Panc1 (cell line): Measurements from ENCODE around the gene IGF1R. TPM values are rescaled to one million over a fixed set of nuclear protein-coding genes. Genes with fewer than 3 reads are reported as not detected.

Experiments used
- ATAC-seq: fragments of 200-7000 bp; cut with Tn5 transposase; 2 replicates; pipeline ENCODE4 v1.9.1; 2020; ENCODE audit warnings: mild to moderate bottlenecking, moderate library complexity
- BruUV-seq: library from RNA; stranded (reverse); fragments of 400-500 nt; replicated peaks from 2 replicates; lab custom pipeline; 2021; lab: Mats Ljungman, UMichigan
- CTCF ChIA-PET: fragments of 300-600 bp; sonication (Branson Sonifier 250); formaldehyde crosslinking; loops from one replicate; lab custom pipeline; 2022; ENCODE audit warnings: antibody characterized with exemption; lab: Charles Lee
- POLR2A ChIA-PET: fragments of 300-600 bp; sonication (Branson Sonifier 250); formaldehyde crosslinking; loops from one replicate; lab custom pipeline; 2022; ENCODE audit warnings: antibody characterized with exemption; lab: Charles Lee
- DNase-seq: peaks from one replicate; pipeline ENCODE4 v3.0.0-alpha.2; 2010; ENCODE audit warnings: low read depth, low spot score
- H3K27ac ChIP-seq: 2 replicates; pipeline ENCODE4 v1.5.1; 2011; ENCODE audit warnings: mild to moderate bottlenecking, low read length, inconsistent platforms
- H3K27me3 ChIP-seq: fragments of 200-500 bp; sonication (Bioruptor generic); 2 replicates; pipeline ENCODE4 v1.6.0; 2014; ENCODE audit warnings: low read length, inconsistent platforms; ENCODE audit not compliant: control insufficient read depth, insufficient read depth
- H3K36me3 ChIP-seq: fragments of 200-500 bp; sonication (Bioruptor generic); 2 replicates; pipeline ENCODE4 v1.5.1; 2014; ENCODE audit warnings: inconsistent platforms, mild to moderate bottlenecking, low read length, moderate library complexity; ENCODE audit not compliant: control insufficient read depth, insufficient read depth
- H3K4me1 ChIP-seq: 2 replicates; pipeline ENCODE4 v1.5.1; 2011; ENCODE audit warnings: inconsistent platforms, mild to moderate bottlenecking, low read length, moderate library complexity; ENCODE audit not compliant: control insufficient read depth, insufficient read depth
- H3K4me3 ChIP-seq, 2 experiments: 2 replicates each; pipeline ENCODE4 v1.5.1; 2011 to 2012; ENCODE audit warnings: low read depth in 2 of 2, low read length in 2 of 2, mild to moderate bottlenecking in 2 of 2, inconsistent platforms in 1 of 2, moderate library complexity in 1 of 2
- H3K9me3 ChIP-seq: fragments of 200-500 bp; sonication (Bioruptor generic); 2 replicates; pipeline ENCODE4 v1.5.1; 2014; ENCODE audit warnings: low read depth, mild to moderate bottlenecking, inconsistent platforms, low read length, moderate library complexity; ENCODE audit not compliant: control insufficient read depth, insufficient read depth
- POLR2AphosphoS5 ChIP-seq: IDR thresholded peaks from 2 replicates; pipeline ENCODE4 v1.6.1; 2012; ENCODE audit warnings: mild to moderate bottlenecking, low read depth, low read length, moderate library complexity
- SIN3A ChIP-seq: IDR thresholded peaks from 2 replicates; pipeline ENCODE4 v1.6.1; 2012; ENCODE audit warnings: low read depth, mild to moderate bottlenecking, low read length, moderate library complexity, borderline replicate concordance; ENCODE audit not compliant: insufficient read depth
- TCF7L2 ChIP-seq: IDR thresholded peaks from 2 replicates; pipeline ENCODE4 v1.6.1; 2011; ENCODE audit warnings: mild to moderate bottlenecking, low read depth, low read length, inconsistent platforms
- in situ Hi-C: cut with HindIII; loops from 2 replicates; pipeline ENCODE4 v1.10.0; 2016; ENCODE audit warnings: low sequenced_read_pairs, low pct_unique_long_range_greater_than_20kb
- intact Hi-C: fragments of 100-400 bp; cut with micrococcal nuclease; formaldehyde crosslinking; loops from one replicate; pipeline ENCODE4 v1.10.0; 2022; ENCODE audit not compliant: unreplicated experiment
- total RNA-seq: library from RNA; stranded (reverse); gene quantifications from one replicate; pipeline ENCODE4 v1.2.1, GENCODE V29; 2021; ENCODE audit not compliant: unreplicated experiment
- TF ChIP-seq, protein P1 (sequence below): fragments of 450-650 bp; IDR thresholded peaks from 2 replicates; pipeline ENCODE4 v1.5.1; 2017; ENCODE audit warnings: mild to moderate bottlenecking
- TF ChIP-seq, protein P2 (sequence below), 2 experiments: IDR thresholded peaks; 2 replicates each; pipeline ENCODE4 v1.6.1; 2011 to 2012; ENCODE audit warnings: low read depth in 2 of 2, control low read depth in 1 of 2, low read length in 1 of 2, mild to moderate bottlenecking in 1 of 2, moderate library complexity in 1 of 2; ENCODE audit not compliant: insufficient read depth in 1 of 2

Gene IGF1R
- total RNA-seq, 1 experiment from 2014 or later, result 77.1 TPM

DNA sequence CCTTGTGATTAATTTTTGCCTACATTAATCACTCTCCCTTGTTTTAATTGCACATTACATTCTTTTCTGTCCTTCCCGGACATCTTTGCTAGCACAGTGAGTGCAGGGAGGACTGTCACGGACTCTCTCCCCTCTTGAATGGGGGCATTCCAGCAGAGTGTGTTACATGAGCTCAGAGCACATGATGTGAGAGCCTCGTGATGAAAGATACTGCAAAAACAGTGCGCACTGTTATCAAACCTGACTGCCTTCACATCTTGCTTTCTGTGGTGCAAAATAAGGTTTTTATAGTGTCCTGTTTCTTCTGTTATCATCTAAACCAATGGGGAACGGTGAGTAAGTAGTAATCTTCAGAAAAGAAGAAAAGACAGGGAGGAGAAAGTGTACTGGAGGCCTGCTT lies 191.7 kb downstream of the IGF1R start:
- H3K4me1 ChIP-seq, result peaks cover 37% of the 10 kb centered on the region
- no peak overlapping the region; the same call in 1 of the 2 replicates for H3K27ac ChIP-seq
- H3K27me3 ChIP-seq, result no peaks in the 10 kb centered on the region
- ChIA-PET POLR2A (no interaction called here), CTCF (no interaction called here)
- in situ Hi-C loops (no loop called here), intact Hi-C loops (no loop called here)
- no peak overlapping the region for H3K4me3 ChIP-seq
- no peaks in the 10 kb centered on the region; the same call in 1 of the 2 replicates for H3K9me3 ChIP-seq
- H3K36me3 ChIP-seq, result no peaks in the 10 kb centered on the region
- no TSS peak for BruUV-seq
- DNase-seq (no peak), ATAC-seq (no peak)
- TF ChIP-seq POLR2AphosphoS5 (no peak), TCF7L2 (no peak), SIN3A (no peak)
- TF ChIP-seq, protein P1, sequence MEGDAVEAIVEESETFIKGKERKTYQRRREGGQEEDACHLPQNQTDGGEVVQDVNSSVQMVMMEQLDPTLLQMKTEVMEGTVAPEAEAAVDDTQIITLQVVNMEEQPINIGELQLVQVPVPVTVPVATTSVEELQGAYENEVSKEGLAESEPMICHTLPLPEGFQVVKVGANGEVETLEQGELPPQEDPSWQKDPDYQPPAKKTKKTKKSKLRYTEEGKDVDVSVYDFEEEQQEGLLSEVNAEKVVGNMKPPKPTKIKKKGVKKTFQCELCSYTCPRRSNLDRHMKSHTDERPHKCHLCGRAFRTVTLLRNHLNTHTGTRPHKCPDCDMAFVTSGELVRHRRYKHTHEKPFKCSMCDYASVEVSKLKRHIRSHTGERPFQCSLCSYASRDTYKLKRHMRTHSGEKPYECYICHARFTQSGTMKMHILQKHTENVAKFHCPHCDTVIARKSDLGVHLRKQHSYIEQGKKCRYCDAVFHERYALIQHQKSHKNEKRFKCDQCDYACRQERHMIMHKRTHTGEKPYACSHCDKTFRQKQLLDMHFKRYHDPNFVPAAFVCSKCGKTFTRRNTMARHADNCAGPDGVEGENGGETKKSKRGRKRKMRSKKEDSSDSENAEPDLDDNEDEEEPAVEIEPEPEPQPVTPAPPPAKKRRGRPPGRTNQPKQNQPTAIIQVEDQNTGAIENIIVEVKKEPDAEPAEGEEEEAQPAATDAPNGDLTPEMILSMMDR, result no peak
- TF ChIP-seq, protein P2, sequence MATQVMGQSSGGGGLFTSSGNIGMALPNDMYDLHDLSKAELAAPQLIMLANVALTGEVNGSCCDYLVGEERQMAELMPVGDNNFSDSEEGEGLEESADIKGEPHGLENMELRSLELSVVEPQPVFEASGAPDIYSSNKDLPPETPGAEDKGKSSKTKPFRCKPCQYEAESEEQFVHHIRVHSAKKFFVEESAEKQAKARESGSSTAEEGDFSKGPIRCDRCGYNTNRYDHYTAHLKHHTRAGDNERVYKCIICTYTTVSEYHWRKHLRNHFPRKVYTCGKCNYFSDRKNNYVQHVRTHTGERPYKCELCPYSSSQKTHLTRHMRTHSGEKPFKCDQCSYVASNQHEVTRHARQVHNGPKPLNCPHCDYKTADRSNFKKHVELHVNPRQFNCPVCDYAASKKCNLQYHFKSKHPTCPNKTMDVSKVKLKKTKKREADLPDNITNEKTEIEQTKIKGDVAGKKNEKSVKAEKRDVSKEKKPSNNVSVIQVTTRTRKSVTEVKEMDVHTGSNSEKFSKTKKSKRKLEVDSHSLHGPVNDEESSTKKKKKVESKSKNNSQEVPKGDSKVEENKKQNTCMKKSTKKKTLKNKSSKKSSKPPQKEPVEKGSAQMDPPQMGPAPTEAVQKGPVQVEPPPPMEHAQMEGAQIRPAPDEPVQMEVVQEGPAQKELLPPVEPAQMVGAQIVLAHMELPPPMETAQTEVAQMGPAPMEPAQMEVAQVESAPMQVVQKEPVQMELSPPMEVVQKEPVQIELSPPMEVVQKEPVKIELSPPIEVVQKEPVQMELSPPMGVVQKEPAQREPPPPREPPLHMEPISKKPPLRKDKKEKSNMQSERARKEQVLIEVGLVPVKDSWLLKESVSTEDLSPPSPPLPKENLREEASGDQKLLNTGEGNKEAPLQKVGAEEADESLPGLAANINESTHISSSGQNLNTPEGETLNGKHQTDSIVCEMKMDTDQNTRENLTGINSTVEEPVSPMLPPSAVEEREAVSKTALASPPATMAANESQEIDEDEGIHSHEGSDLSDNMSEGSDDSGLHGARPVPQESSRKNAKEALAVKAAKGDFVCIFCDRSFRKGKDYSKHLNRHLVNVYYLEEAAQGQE (IDR thresholded peaks at IDR 0.05; ENCODE audit: insufficient read depth in 1 of 2, low read depth in 2 of 2, low read length in 1 of 2), result no peak

DNA sequence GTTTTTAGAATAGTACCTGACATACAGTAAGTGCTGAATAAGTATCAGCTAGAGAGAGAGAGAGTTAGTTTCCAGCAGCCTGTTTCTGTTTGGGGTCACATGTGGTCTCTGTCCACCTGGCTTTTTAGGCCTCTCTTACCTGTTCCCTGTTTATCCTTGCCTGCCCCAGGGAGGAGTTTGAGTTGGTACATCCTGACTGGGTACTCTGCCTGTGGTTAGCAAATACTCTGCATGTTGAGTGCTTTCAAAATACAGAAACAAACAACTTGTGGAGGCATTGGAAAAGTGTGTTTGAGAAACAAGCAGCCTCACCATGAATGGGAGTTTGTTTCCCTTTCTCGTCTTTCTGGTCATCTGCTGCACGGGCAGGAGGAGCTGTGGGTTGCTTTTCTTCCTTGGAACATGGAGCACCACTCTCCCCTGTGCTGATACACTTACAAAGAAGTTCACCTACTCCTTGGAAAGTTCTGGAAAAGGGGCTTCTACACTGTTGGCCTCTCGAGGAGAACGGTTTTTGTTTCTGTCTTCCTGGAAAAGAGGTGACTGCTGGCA lies 193.2 kb downstream of the IGF1R start:
- BruUV-seq, result no TSS peak
- Histone ChIP-seq H3K27ac (peak overlapping the region; percentile 76), H3K36me3 (no peaks in the 10 kb centered on the region), H3K4me3 (no peak overlapping the region), H3K4me1 (peaks cover 48% of the 10 kb centered on the region), H3K9me3 (no peaks in the 10 kb centered on the region), H3K27me3 (no peaks in the 10 kb centered on the region)
- ATAC-seq (peak; percentile 32), DNase-seq (no peak)
- ChIA-PET CTCF (no interaction called here), POLR2A (no interaction called here)
- TF ChIP-seq, protein P1, result no peak
- TF ChIP-seq POLR2AphosphoS5 (no peak), SIN3A (no peak), TCF7L2 (no peak)
- TF ChIP-seq, protein P2 (IDR thresholded peaks at IDR 0.05; ENCODE audit: insufficient read depth in 1 of 2, low read depth in 2 of 2, low read length in 1 of 2), result no peak
- intact Hi-C loops (no loop called here), in situ Hi-C loops (no loop called here)
